Astrocyte (in vitro differentiated cells and primary cell): ENCODE results near the gene PRRT1B. TPM values are rescaled to one million over a fixed set of nuclear protein-coding genes. Genes with fewer than 3 reads are reported as not detected.

ENCODE experiments used
- DNase-seq: peaks from one replicate; pipeline ENCODE4 v3.0.0-alpha.2; 2010; ENCODE audit warnings: low read depth
- FAIRE-seq: peaks from 2 replicates; lab custom pipeline; 2011; peaks lifted over from hg19 to GRCh38; lab: Jason Lieb, UNC
- H2AFZ ChIP-seq: 2 replicates; pipeline ENCODE4 v1.6.0; 2012; ENCODE audit warnings: low read depth, low read length, inconsistent platforms
- H3K27ac ChIP-seq: 2 replicates; pipeline ENCODE4 v1.5.1; 2011; ENCODE audit warnings: low read depth, low read length, inconsistent platforms
- H3K27me3 ChIP-seq: 2 replicates; pipeline ENCODE4 v1.6.0; 2011; ENCODE audit warnings: low read length, inconsistent platforms; ENCODE audit not compliant: insufficient read depth
- H3K36me3 ChIP-seq: 2 replicates; pipeline ENCODE4 v1.5.1; 2011; ENCODE audit warnings: low read length, inconsistent platforms; ENCODE audit not compliant: insufficient read depth
- H3K4me1 ChIP-seq: 2 replicates; pipeline ENCODE4 v1.5.1; 2011; ENCODE audit warnings: low read length, inconsistent platforms; ENCODE audit not compliant: insufficient read depth
- H3K4me2 ChIP-seq: 2 replicates; pipeline ENCODE4 v1.6.0; 2012; ENCODE audit warnings: low read length, inconsistent platforms
- H3K4me3 ChIP-seq: 2 replicates; pipeline ENCODE4 v1.5.1; 2011; ENCODE audit warnings: low read depth, mild to moderate bottlenecking, low read length, inconsistent platforms; ENCODE audit not compliant: insufficient read depth
- H3K79me2 ChIP-seq: 2 replicates; pipeline ENCODE4 v1.6.0; 2012; ENCODE audit warnings: mild to moderate bottlenecking, low read length, inconsistent platforms; ENCODE audit not compliant: insufficient read depth
- H3K9ac ChIP-seq: 2 replicates; pipeline ENCODE4 v1.6.0; 2012; ENCODE audit warnings: mild to moderate bottlenecking, low read length, inconsistent platforms
- H3K9me3 ChIP-seq: 2 replicates; pipeline ENCODE4 v1.5.1; 2012; ENCODE audit warnings: low read depth, mild to moderate bottlenecking, low read length, inconsistent platforms; ENCODE audit not compliant: insufficient read depth
- H4K20me1 ChIP-seq: 2 replicates; pipeline ENCODE4 v1.6.0; 2012; ENCODE audit warnings: low read length, inconsistent platforms; ENCODE audit not compliant: insufficient read depth
- H3K27ac Mint-ChIP-seq: one replicate; pipeline ENCODE4 v1.8.0; 2021; ENCODE audit warnings: mild to moderate bottlenecking, mixed read lengths; ENCODE audit not compliant: unreplicated experiment
- H3K27me3 Mint-ChIP-seq: one replicate; pipeline ENCODE4 v1.8.0; 2021; ENCODE audit warnings: low read depth, mixed read lengths; ENCODE audit not compliant: unreplicated experiment
- H3K36me3 Mint-ChIP-seq: one replicate; pipeline ENCODE4 v1.8.0; 2021; ENCODE audit warnings: low read depth, mixed read lengths; ENCODE audit not compliant: unreplicated experiment
- H3K4me1 Mint-ChIP-seq: one replicate; pipeline ENCODE4 v1.8.0; 2021; ENCODE audit warnings: low read depth, mixed read lengths; ENCODE audit not compliant: unreplicated experiment
- H3K4me3 Mint-ChIP-seq: one replicate; pipeline ENCODE4 v1.8.0; 2021; ENCODE audit warnings: mild to moderate bottlenecking, moderate library complexity, mixed read lengths; ENCODE audit not compliant: unreplicated experiment
- H3K9me3 Mint-ChIP-seq: one replicate; pipeline ENCODE4 v1.8.0; 2021; ENCODE audit warnings: mild to moderate bottlenecking, mixed read lengths; ENCODE audit not compliant: unreplicated experiment
- EZH2 ChIP-seq: IDR thresholded peaks from 2 replicates; pipeline ENCODE4 v1.6.1; 2012; ENCODE audit warnings: mild to moderate bottlenecking, low read length, inconsistent platforms; ENCODE audit not compliant: insufficient read depth
- total RNA-seq: library from RNA; stranded (reverse); gene quantifications from 2 replicates; pipeline ENCODE4 v1.2.1, GENCODE V29; 2021
- TF ChIP-seq, protein P1 (sequence below): IDR thresholded peaks from 2 replicates; pipeline ENCODE4 v1.5.1; 2011; ENCODE audit warnings: low read depth, mild to moderate bottlenecking, inconsistent platforms, low read length, moderate library complexity; ENCODE audit not compliant: insufficient read depth

The PRRT1B gene
- total RNA-seq, 1 donor from 2014 or later, result not detected

DNA sequence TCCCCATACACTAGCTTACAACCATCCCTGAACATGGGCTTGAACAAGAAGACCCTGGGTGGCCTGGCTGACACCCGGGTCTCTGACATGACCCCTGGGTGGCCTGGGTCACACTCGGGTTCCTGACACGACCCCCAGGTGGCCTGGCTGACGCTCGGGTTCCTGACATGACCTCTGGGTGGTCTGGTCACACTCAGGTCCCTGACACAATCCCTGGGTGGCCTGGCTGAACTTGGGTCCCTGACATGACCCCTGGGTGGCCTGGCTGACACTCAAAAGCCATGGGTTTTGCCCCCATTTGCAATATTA is 38.0 kb downstream of the PRRT1B start:
- Histone ChIP-seq H3K27ac (no peak overlapping the region), H3K9me3 (no peaks in the 10 kb centered on the region), H3K79me2 (no peaks in the 10 kb centered on the region), H4K20me1 (no peaks in the 10 kb centered on the region), H3K9ac (no peak overlapping the region), H3K4me2 (no peak overlapping the region), H3K36me3 (no peaks in the 10 kb centered on the region), H3K4me3 (no peak overlapping the region), H2AFZ (no peak overlapping the region), H3K27me3 (no peaks in the 10 kb centered on the region), H3K4me1 (no peaks in the 10 kb centered on the region)
- no peaks in the 10 kb centered on the region for H3K9me3 Mint-ChIP-seq
- no peak for DNase-seq
- H3K27ac Mint-ChIP-seq, result no peak overlapping the region
- H3K36me3 Mint-ChIP-seq, result peaks cover 12% of the 10 kb centered on the region
- H3K4me1 Mint-ChIP-seq, result peaks cover 9% of the 10 kb centered on the region
- no peak overlapping the region for H3K4me3 Mint-ChIP-seq
- FAIRE-seq, result no peak
- no peaks in the 10 kb centered on the region for H3K27me3 Mint-ChIP-seq
- TF ChIP-seq, protein P1, sequence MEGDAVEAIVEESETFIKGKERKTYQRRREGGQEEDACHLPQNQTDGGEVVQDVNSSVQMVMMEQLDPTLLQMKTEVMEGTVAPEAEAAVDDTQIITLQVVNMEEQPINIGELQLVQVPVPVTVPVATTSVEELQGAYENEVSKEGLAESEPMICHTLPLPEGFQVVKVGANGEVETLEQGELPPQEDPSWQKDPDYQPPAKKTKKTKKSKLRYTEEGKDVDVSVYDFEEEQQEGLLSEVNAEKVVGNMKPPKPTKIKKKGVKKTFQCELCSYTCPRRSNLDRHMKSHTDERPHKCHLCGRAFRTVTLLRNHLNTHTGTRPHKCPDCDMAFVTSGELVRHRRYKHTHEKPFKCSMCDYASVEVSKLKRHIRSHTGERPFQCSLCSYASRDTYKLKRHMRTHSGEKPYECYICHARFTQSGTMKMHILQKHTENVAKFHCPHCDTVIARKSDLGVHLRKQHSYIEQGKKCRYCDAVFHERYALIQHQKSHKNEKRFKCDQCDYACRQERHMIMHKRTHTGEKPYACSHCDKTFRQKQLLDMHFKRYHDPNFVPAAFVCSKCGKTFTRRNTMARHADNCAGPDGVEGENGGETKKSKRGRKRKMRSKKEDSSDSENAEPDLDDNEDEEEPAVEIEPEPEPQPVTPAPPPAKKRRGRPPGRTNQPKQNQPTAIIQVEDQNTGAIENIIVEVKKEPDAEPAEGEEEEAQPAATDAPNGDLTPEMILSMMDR, result no peak
- TF ChIP-seq EZH2, result no peak

DNA sequence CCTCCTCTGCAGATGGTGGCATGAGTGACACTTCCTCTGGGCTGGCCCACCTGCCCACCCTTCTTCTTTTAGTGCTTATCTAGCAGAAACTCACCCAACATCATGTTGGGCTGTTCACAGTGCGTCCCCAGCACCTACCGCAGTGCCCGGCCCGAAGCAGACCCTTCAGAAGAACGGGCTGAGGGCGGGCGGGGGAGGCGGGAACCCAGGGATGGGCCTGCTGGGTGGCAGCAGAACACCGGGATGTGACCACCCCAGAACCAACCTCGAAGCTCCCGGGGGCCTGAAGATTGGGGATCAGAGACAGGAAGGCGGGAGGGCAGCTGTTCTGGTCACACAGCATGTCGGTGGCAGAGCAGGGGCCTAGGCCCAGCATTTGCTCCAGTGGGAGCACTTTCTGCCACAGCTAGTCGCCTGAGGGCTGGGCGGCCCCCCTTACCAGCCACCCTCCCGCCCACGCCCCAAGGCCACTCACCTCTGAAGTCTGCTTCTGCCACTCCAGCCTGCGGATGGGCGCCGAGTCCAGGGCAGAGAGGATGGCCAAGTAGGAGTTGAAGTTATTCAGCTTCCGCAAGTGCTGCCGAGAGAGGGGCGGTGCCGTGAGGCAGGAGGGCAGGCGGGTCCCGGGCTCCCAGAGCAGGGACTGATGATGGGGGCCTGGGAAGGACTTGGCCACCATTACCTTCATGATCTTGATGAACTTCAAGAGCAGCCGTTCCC is 38.7 kb downstream of the PRRT1B start:
- TF ChIP-seq EZH2, result no peak
- TF ChIP-seq, protein P1, result no peak
- Histone ChIP-seq H3K4me1 (no peaks in the 10 kb centered on the region), H3K27ac (no peak overlapping the region)

DNA sequence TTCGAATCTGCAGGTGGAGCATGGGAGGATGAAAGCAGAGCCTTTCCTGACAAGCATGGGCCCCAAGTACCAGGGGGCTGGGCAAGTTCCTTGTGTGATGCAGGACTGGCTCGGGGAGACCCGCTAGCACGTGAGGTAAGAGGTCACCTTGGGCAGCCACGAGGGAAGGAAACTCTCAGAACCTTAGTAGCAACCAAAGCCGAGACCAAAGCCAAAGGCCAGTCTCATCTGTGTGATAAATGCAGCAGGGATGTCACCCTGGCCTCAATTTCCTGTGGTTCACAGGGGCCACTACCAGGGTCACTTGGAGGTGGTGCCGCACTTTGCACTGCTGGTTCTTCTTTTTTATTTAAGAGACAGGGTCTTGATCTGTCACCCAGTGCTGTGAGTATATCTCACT is 39.5 kb downstream of the PRRT1B start:
- TF ChIP-seq, protein P1, result no peak
- no peak for TF ChIP-seq EZH2
- H3K27ac Mint-ChIP-seq, result no peak overlapping the region
- no peak overlapping the region for H3K4me3 Mint-ChIP-seq
- no peaks in the 10 kb centered on the region for H3K9me3 Mint-ChIP-seq
- H3K36me3 Mint-ChIP-seq, result peaks cover 17% of the 10 kb centered on the region
- FAIRE-seq (no peak), DNase-seq (no peak)
- Histone ChIP-seq H3K9ac (no peak overlapping the region), H3K36me3 (peaks cover 3% of the 10 kb centered on the region), H3K4me2 (no peak overlapping the region), H3K79me2 (no peaks in the 10 kb centered on the region), H3K4me3 (no peak overlapping the region), H3K9me3 (no peaks in the 10 kb centered on the region), H3K27me3 (no peaks in the 10 kb centered on the region), H3K27ac (no peak overlapping the region), H3K4me1 (no peaks in the 10 kb centered on the region), H4K20me1 (no peaks in the 10 kb centered on the region), H2AFZ (no peak overlapping the region)
- peaks cover 9% of the 10 kb centered on the region for H3K4me1 Mint-ChIP-seq
- H3K27me3 Mint-ChIP-seq, result no peaks in the 10 kb centered on the region

More for the DNA sequence above, 38.7 kb downstream of the PRRT1B start:
- Mint-ChIP-seq H3K27ac (no peak overlapping the region), H3K4me3 (no peak overlapping the region), H3K9me3 (no peaks in the 10 kb centered on the region), H3K27me3 (no peaks in the 10 kb centered on the region), H3K4me1 (peaks cover 9% of the 10 kb centered on the region), H3K36me3 (peaks cover 12% of the 10 kb centered on the region)
- no peaks in the 10 kb centered on the region for H3K9me3 ChIP-seq
- no peak overlapping the region for H2AFZ ChIP-seq
- no peaks in the 10 kb centered on the region for H3K79me2 ChIP-seq
- no peak overlapping the region for H3K9ac ChIP-seq
- FAIRE-seq (no peak), DNase-seq (no peak)
- no peak overlapping the region for H3K4me2 ChIP-seq
- H3K27me3 ChIP-seq, result no peaks in the 10 kb centered on the region
- no peaks in the 10 kb centered on the region for H4K20me1 ChIP-seq
- no peaks in the 10 kb centered on the region for H3K36me3 ChIP-seq
- H3K4me3 ChIP-seq, result no peak overlapping the region
